ENCODE measurements around the gene AGAP1. TPM values are rescaled to one million over a fixed set of nuclear protein-coding genes. Genes with fewer than 3 reads are reported as not detected.

The AGAP1 gene
- total RNA-seq, 2 donors from 2014 or later = 32.8 to 34.7 TPM

DNA sequence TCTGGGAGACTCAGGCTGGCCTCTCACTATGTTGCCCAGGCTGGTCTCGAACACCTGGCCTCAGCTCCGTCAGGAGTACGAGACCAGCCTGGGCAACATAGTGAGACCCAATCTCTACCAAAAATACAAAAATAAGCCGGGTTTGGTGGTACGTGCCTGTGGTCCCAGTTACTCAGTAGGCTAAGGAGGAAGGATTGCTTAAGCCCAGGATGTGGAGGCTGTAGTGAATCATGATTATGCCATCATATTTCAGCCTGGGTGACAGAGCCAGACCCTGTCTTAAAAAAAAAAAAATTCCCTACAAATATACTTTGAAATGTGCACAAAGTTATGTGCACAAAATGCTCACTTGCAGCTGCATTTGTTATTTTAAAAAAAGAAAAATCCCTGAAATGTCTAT, 26.3 kb upstream of the AGAP1 start:
- Histone ChIP-seq H3K4me3 (ENCODE audit: low read length) (no peak overlapping the region), H3K27ac (ENCODE audit: low read depth, low read length) (no peak overlapping the region), H3K4me1 (ENCODE audit: control insufficient read depth, insufficient read depth, low read length) (no peaks in the 10 kb centered on the region), H3K36me3 (ENCODE audit: control insufficient read depth, insufficient read depth, low read length) (no peaks in the 10 kb centered on the region), H3K9ac (ENCODE audit: extremely low read depth, low read length, poor library complexity, severe bottlenecking) (no peak overlapping the region), H3K9me3 (ENCODE audit: control insufficient read depth, low read length) (no peaks in the 10 kb centered on the region), H3K27me3 (ENCODE audit: control insufficient read depth, insufficient read depth, low read length, poor library complexity, severe bottlenecking) (no peaks in the 10 kb centered on the region)
- Mint-ChIP-seq H3K4me3 (no peak overlapping the region), H3K27ac (no peak overlapping the region), H3K36me3 (ENCODE audit: low read depth) (no peaks in the 10 kb centered on the region), H3K27me3 (ENCODE audit: insufficient read depth) (peaks cover 1% of the 10 kb centered on the region), H3K4me1 (no peaks in the 10 kb centered on the region), H3K9me3 (no peaks in the 10 kb centered on the region)
- WGBS, 2 experiments (ENCODE audit: insufficient coverage in 1 of 2, insufficient read length in 1 of 2) = 83 to 95% methylated on average over 1 to 5 of the region's 5 CpGs
- DNase-seq = peak; percentile 8
- TF ChIP-seq, protein P1, sequence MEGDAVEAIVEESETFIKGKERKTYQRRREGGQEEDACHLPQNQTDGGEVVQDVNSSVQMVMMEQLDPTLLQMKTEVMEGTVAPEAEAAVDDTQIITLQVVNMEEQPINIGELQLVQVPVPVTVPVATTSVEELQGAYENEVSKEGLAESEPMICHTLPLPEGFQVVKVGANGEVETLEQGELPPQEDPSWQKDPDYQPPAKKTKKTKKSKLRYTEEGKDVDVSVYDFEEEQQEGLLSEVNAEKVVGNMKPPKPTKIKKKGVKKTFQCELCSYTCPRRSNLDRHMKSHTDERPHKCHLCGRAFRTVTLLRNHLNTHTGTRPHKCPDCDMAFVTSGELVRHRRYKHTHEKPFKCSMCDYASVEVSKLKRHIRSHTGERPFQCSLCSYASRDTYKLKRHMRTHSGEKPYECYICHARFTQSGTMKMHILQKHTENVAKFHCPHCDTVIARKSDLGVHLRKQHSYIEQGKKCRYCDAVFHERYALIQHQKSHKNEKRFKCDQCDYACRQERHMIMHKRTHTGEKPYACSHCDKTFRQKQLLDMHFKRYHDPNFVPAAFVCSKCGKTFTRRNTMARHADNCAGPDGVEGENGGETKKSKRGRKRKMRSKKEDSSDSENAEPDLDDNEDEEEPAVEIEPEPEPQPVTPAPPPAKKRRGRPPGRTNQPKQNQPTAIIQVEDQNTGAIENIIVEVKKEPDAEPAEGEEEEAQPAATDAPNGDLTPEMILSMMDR (conservative IDR thresholded peaks at IDR 0.05) = no peak

DNA sequence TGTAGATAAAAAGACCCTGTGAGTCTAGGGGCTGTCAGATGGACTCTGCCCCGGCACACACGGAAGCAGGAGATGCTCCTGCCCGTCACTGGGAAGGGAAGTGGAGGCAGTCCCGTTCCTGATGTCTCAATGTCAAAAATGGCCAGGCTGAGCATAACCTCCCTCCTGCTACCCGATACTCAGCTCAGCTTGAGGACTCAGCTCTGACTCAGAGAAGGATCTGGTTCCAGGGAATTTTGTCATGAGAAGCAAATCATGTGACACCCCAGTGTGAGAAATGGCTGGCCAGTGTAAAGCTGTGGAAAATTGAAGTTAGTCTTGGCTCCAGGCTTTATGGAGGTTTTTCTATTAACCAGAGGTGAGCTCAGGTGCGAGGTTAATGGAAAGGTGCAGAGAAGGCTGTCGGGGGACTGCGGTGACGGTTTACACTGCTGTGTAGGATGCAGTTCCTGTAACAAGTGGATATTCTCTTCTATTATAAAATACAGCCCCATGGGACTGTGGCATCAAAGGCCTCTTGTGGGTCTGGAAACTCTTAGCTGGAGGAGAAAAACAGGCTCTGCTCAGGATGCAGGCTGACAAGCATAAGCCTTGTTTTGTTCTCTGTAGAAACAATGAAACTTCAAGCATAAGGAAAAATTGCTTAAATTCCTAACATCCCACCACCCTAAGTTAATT, 24.7 kb upstream of the AGAP1 start:
- Mint-ChIP-seq H3K36me3 (ENCODE audit: low read depth) (no peaks in the 10 kb centered on the region), H3K4me1 (no peaks in the 10 kb centered on the region), H3K27me3 (ENCODE audit: insufficient read depth) (peaks cover 1% of the 10 kb centered on the region), H3K4me3 (no peak overlapping the region), H3K27ac (no peak overlapping the region), H3K9me3 (no peaks in the 10 kb centered on the region)
- H3K36me3 ChIP-seq (ENCODE audit: control insufficient read depth, insufficient read depth, low read length) = no peaks in the 10 kb centered on the region
- H3K27ac ChIP-seq (ENCODE audit: low read depth, low read length) = no peak overlapping the region
- TF ChIP-seq, protein P1 (conservative IDR thresholded peaks at IDR 0.05) = no peak
- no peaks in the 10 kb centered on the region for H3K9me3 ChIP-seq (ENCODE audit: control insufficient read depth, low read length)
- WGBS, 2 experiments (ENCODE audit: insufficient coverage in 1 of 2, insufficient read length in 1 of 2) = 79 to 87% methylated on average over 5 to 9 of the region's 9 CpGs
- H3K4me3 ChIP-seq (ENCODE audit: low read length) = no peak overlapping the region
- no peaks in the 10 kb centered on the region for H3K4me1 ChIP-seq (ENCODE audit: control insufficient read depth, insufficient read depth, low read length)
- peak; percentile 53 for DNase-seq
- no peaks in the 10 kb centered on the region for H3K27me3 ChIP-seq (ENCODE audit: control insufficient read depth, insufficient read depth, low read length, poor library complexity, severe bottlenecking)
- no peak overlapping the region for H3K9ac ChIP-seq (ENCODE audit: extremely low read depth, low read length, poor library complexity, severe bottlenecking)

DNA sequence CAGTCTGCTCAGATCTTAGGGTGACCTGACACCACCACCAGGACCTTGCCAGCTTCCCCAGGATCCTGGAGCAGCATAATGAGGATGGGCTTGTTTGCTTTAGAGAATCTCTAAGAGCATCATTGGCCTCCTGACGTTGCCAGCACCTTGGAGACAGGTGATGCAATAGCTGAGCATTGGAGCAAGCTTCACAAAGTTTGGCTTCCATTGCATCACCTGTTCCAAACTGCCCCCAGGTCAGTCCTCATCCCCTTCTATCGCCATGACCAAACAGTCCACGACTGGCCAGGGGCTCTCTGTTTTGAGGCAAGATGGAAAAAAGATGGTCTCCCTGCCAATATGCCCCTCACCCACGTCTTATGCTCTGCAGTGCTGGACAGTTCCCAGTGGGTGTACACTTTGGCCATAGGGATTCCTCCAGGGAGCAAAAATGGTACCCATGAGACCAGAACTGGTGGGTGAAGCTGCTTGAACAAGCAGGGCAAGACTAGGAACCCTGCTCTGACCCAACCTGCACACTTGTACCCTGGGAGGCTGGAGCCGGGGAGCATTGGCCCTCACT, 22.6 kb upstream of the AGAP1 start:
- 84 to 86% methylated on average over 4 to 5 of the region's 5 CpGs for WGBS, 2 experiments (ENCODE audit: insufficient coverage in 1 of 2, insufficient read length in 1 of 2)
- TF ChIP-seq, protein P1 (conservative IDR thresholded peaks at IDR 0.05) = no peak
- H3K9me3 ChIP-seq (ENCODE audit: control insufficient read depth, low read length) = no peaks in the 10 kb centered on the region
- H3K4me3 ChIP-seq (ENCODE audit: low read length) = no peak overlapping the region
- H3K36me3 ChIP-seq (ENCODE audit: control insufficient read depth, insufficient read depth, low read length) = no peaks in the 10 kb centered on the region
- no peak overlapping the region for H3K4me3 Mint-ChIP-seq
- peak; percentile 27 for DNase-seq
- no peak overlapping the region for H3K27ac Mint-ChIP-seq
- peaks cover 12% of the 10 kb centered on the region for H3K9me3 Mint-ChIP-seq
- H3K36me3 Mint-ChIP-seq (ENCODE audit: low read depth) = no peaks in the 10 kb centered on the region
- no peaks in the 10 kb centered on the region for H3K4me1 Mint-ChIP-seq
- H3K27me3 ChIP-seq (ENCODE audit: control insufficient read depth, insufficient read depth, low read length, poor library complexity, severe bottlenecking) = no peaks in the 10 kb centered on the region
- H3K9ac ChIP-seq (ENCODE audit: extremely low read depth, low read length, poor library complexity, severe bottlenecking) = no peak overlapping the region
- no peaks in the 10 kb centered on the region for H3K4me1 ChIP-seq (ENCODE audit: control insufficient read depth, insufficient read depth, low read length)
- H3K27me3 Mint-ChIP-seq (ENCODE audit: insufficient read depth) = no peaks in the 10 kb centered on the region
- no peak overlapping the region for H3K27ac ChIP-seq (ENCODE audit: low read depth, low read length)

All from endodermal cell (in vitro differentiated cells).